ENCODE measurements around the gene F8A3. TPM values are rescaled to one million over a fixed set of nuclear protein-coding genes. Genes with fewer than 3 reads are reported as not detected.
A peak's percentile ranks its signal among the peaks of the same experiment; 100 is the strongest.

F8A3 gene
- total and polyA plus RNA-seq, 9 of the 15 experiments (the other 6 are each of a cell fraction or from before 2014, with no cell fraction given), result not detected

DNA sequence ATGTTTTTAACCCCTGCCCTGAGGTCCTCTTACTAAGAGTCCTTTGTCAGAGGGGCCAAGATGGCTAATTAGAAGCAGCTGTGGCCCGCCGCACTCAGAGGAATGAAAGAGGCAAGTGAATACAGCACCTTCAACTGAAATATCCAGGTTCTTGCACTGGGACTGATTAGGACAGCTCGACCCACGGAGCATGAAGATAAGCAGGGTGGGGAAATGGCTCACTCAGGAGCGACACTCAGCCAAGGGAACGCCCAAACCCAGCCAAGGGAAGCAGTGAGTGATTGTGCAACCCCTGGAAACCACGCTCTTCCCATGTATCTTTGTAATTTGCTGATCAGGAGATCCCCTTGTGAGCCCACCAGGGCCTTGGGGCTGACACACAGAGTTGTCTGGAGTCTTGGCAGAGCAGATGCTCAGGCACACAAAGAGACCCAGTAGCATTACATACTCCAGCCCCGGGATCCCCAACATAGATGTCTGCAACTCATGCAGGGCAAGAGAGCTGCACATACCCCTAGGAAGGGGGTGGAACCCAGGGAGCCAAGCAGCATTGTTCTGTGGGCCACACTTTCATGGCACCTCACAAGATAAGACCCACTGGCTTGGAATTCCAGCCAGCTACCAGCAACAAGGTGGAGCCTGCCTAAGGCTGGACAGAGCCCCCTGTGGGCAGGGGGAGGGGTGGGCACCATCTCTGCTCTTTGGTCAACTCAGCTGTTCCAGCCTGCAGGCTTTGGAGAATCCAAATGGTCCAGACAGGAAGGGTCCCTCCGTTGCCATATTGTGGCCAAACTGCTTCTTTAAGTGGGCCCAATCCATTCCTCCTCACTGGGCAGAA is 23.3 kb downstream of the F8A3 start (continued):
- TF ChIP-seq SP2 (IDR thresholded peaks at IDR 0.05; ENCODE audit: extremely low read depth, low read depth, low read length, poor library complexity, severe bottlenecking) (no peak), ZNF408 (CRISPR knock-in tag; IDR thresholded peaks at IDR 0.05; ENCODE audit: low read depth) (no peak), RBM14 (IDR thresholded peaks at IDR 0.05; ENCODE audit: borderline replicate concordance, insufficient read depth, low read depth, low read length) (no peak), HNRNPUL1 (IDR thresholded peaks at IDR 0.05; ENCODE audit: low read length) (no peak), PHB (CRISPR knock-in tag; IDR thresholded peaks at IDR 0.05) (no peak), KLF6 (CRISPR knock-in tag; IDR thresholded peaks at IDR 0.05; ENCODE audit: borderline replicate concordance) (no peak), MTA2 (IDR thresholded peaks at IDR 0.05; ENCODE audit: low read depth) (peak; percentile 64), CHD2 (IDR thresholded peaks at IDR 0.05; ENCODE audit: low read depth, low read length) (no peak), TARDBP (IDR thresholded peaks at IDR 0.05) (no peak), TAF15 (IDR thresholded peaks at IDR 0.05; ENCODE audit: low read depth, low read length) (no peak), C11orf30 (IDR thresholded peaks at IDR 0.05; ENCODE audit: low read depth) (peak; percentile 13; the same call in 1 of the 2 replicates), CREB1 (IDR thresholded peaks at IDR 0.05) (no peak; the same call in 1 of the 2 replicates), CREB1 (CRISPR knock-in tag; IDR thresholded peaks at IDR 0.05) (no peak), RHOXF2B (CRISPR knock-in tag; conservative IDR thresholded peaks at IDR 0.05) (no peak), ARID1B (IDR thresholded peaks at IDR 0.05) (peak; percentile 92), MAZ (CRISPR knock-in tag; conservative IDR thresholded peaks at IDR 0.05 in 1 of 2, IDR thresholded peaks at IDR 0.05 in 1 of 2) (no peak; a peak in 1 of 4 replicates), TEAD2 (tag; IDR thresholded peaks at IDR 0.05) (no peak), ZFPM2 (CRISPR knock-in tag; IDR thresholded peaks at IDR 0.05) (no peak), ETV1 (tag; conservative IDR thresholded peaks at IDR 0.05; ENCODE audit: low read depth) (no peak), CEBPB (tag; IDR thresholded peaks at IDR 0.05) (peak; percentile 99), NELFE (IDR thresholded peaks at IDR 0.05; ENCODE audit: insufficient read depth, insufficient read length) (no peak), PRMT5 (CRISPR knock-in tag; IDR thresholded peaks at IDR 0.05) (no peak), NR2C2 (CRISPR knock-in tag; IDR thresholded peaks at IDR 0.05) (no peak), NR2C2 (tag; IDR thresholded peaks at IDR 0.05) (no peak), MAFG (tag; conservative IDR thresholded peaks at IDR 0.05) (no peak), PCBP2 (IDR thresholded peaks at IDR 0.05; ENCODE audit: low read depth, low read length, poor library complexity, severe bottlenecking) (no peak), ZNF766 (CRISPR knock-in tag; conservative IDR thresholded peaks at IDR 0.05) (no peak), FOXP1 (CRISPR knock-in tag; IDR thresholded peaks at IDR 0.05) (no peak), ZNF274 (IDR thresholded peaks at IDR 0.05; ENCODE audit: borderline replicate concordance, low read depth, low read length) (no peak)
- TF ChIP-seq, protein P1, sequence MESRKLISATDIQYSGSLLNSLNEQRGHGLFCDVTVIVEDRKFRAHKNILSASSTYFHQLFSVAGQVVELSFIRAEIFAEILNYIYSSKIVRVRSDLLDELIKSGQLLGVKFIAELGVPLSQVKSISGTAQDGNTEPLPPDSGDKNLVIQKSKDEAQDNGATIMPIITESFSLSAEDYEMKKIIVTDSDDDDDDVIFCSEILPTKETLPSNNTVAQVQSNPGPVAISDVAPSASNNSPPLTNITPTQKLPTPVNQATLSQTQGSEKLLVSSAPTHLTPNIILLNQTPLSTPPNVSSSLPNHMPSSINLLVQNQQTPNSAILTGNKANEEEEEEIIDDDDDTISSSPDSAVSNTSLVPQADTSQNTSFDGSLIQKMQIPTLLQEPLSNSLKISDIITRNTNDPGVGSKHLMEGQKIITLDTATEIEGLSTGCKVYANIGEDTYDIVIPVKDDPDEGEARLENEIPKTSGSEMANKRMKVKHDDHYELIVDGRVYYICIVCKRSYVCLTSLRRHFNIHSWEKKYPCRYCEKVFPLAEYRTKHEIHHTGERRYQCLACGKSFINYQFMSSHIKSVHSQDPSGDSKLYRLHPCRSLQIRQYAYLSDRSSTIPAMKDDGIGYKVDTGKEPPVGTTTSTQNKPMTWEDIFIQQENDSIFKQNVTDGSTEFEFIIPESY (CRISPR knock-in tag; IDR thresholded peaks at IDR 0.05), result no peak
